ENCODE results near the gene ADGRE1. TPM values are rescaled to one million over a fixed set of nuclear protein-coding genes. Genes with fewer than 3 reads are reported as not detected.
A peak's percentile ranks its signal among the peaks of the same experiment; 100 is the strongest.

ADGRE1 gene, protein sequence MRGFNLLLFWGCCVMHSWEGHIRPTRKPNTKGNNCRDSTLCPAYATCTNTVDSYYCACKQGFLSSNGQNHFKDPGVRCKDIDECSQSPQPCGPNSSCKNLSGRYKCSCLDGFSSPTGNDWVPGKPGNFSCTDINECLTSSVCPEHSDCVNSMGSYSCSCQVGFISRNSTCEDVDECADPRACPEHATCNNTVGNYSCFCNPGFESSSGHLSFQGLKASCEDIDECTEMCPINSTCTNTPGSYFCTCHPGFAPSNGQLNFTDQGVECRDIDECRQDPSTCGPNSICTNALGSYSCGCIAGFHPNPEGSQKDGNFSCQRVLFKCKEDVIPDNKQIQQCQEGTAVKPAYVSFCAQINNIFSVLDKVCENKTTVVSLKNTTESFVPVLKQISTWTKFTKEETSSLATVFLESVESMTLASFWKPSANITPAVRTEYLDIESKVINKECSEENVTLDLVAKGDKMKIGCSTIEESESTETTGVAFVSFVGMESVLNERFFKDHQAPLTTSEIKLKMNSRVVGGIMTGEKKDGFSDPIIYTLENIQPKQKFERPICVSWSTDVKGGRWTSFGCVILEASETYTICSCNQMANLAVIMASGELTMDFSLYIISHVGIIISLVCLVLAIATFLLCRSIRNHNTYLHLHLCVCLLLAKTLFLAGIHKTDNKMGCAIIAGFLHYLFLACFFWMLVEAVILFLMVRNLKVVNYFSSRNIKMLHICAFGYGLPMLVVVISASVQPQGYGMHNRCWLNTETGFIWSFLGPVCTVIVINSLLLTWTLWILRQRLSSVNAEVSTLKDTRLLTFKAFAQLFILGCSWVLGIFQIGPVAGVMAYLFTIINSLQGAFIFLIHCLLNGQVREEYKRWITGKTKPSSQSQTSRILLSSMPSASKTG
- total RNA-seq: 0.04 TPM
- under 1 TPM in 7 of 8 donors, not detected in 1; 0.05 to 0.28 (median 0.16) TPM for polyA plus RNA-seq (ENCODE audit: insufficient read depth in 1 of 8, insufficient read length in 8 of 8, low replicate concordance in 1 of 8)
- long read RNA-seq, donor 1: 0 reads
- long read RNA-seq, donor 2: 0 reads
- long read RNA-seq, donor 3: 0 reads
- long read RNA-seq, donor 4: 0 reads
- long read RNA-seq, donor 5: 0 reads
- long read RNA-seq, donor 6: 0 reads
- long read RNA-seq, donor 7: 0 reads
- long read RNA-seq, donor 8: 0 reads
- long read RNA-seq, donor 9: 0 reads
- long read RNA-seq, donor 10: 0 reads
- long read RNA-seq, donor 11: 0 reads

DNA sequence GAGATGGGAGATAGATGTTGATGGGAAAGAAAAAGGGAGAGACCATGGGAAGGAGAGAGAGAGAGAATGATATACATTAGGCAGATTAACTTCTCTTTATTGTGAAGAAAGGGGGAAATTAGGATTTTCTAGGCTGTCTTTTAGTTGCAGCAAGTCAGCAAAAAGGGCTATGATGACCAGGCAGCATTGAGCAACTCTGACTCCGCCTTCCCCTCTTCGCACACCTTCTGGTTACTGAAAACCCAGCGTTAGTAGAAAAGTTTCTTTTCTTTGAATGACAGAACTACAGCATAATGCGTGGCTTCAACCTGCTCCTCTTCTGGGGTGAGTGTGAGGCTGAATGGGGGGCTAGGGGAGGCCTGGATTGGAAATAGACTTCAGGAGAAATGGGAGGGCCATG is at the start of gene ADGRE1:
TSS of gene ADGRE1 (plus strand) at position 264 of the 400 bp plus-strand sequence. CDS start at position 294, 30 bp downstream.
- DNase-seq: peak; percentile 37
- Histone ChIP-seq H3K4me1 (ENCODE audit: control insufficient read depth, insufficient read depth, low read length) (no peaks in the 10 kb centered on the region), H3K4me3 (ENCODE audit: low read length) (no peak within 1 kb of the TSS), H3K27ac (ENCODE audit: low read length) (no peak within 1 kb of the TSS), H3K27me3 (ENCODE audit: control insufficient read depth, insufficient read depth, low read length) (no peaks in the 10 kb centered on the region), H3K9me3 (replicated peaks; ENCODE audit: control insufficient read depth, low read depth, low read length) (peaks cover 3% of the 10 kb centered on the region), H3K36me3 (ENCODE audit: control insufficient read depth, insufficient read depth, low read length) (no peaks in the 10 kb centered on the region)
- WGBS (ENCODE audit: insufficient coverage): 70% methylated on average over 3 of the region's 4 CpGs

DNA sequence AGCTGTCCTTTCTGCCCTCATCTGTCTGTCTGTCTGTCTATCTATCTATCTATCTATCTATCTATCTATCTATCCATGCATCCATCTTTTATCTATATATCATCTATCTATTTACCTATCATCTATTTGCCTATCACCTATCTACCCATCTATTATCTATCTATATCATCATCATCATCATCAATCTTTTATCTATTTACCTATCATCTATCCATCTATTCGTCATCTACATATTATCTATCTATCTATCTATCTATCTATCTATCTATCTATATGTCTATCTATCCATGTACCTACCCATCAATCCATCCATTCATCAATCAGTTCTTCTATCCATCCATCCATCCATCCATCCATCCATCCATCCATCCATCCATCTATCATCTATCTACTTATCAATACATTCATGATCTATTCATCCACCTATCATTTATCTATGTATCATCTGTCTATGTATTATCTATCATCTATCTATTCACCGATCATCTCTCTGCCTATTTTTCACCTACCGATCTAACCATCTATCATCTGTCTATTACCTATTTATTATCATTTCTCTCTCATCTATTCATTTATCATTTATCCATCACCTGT is 49.2 kb upstream of the ADGRE1 start:
- Histone ChIP-seq H3K4me1 (ENCODE audit: control insufficient read depth, insufficient read depth, low read length) (no peaks in the 10 kb centered on the region), H3K4me3 (ENCODE audit: low read length) (no peak overlapping the region), H3K27ac (ENCODE audit: low read length) (no peak overlapping the region), H3K27me3 (ENCODE audit: control insufficient read depth, insufficient read depth, low read length) (no peaks in the 10 kb centered on the region), H3K9me3 (replicated peaks; ENCODE audit: control insufficient read depth, low read depth, low read length) (no peaks in the 10 kb centered on the region), H3K36me3 (ENCODE audit: control insufficient read depth, insufficient read depth, low read length) (no peaks in the 10 kb centered on the region)
- no peak for DNase-seq
- WGBS (ENCODE audit: insufficient coverage): 71% methylated on average over 3 of the region's 3 CpGs

DNA sequence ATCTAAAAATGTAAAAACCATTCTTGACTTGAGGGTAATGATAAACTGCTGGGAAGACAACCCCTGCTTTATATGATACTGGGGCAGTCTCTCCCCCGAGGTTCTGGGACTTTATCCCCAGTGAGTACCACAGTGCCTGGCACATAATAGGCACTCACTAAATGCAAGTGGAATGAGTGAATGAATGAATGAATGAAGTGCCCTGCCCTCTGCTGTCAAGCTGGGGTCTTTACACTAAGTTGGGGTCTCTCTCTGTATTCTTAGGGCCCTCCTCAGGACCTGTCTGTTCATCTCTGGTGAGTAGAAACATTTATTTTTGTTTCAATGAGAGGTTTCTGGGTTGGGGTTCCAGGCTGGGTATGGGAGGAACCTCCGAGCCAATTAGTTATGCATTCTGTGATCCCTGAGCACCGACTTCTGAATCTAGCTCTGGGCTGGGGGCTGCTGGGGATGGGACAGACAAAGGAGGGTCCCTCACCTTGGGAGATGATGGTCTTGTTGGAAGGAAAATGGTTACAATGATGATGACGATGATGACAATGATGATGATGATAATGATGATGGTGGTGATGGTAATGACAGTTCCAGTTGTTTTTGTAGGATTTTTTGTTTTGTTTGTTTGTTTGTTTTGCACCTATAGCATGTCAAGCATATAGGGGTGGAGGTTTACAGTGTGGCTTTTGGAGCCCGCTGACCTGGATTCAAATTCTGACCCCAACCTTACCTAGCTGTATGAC is 44.3 kb upstream of the ADGRE1 start:
- Histone ChIP-seq H3K4me1 (ENCODE audit: control insufficient read depth, insufficient read depth, low read length) (no peaks in the 10 kb centered on the region), H3K4me3 (ENCODE audit: low read length) (no peak overlapping the region), H3K27ac (ENCODE audit: low read length) (no peak overlapping the region), H3K9me3 (replicated peaks; ENCODE audit: control insufficient read depth, low read depth, low read length) (no peaks in the 10 kb centered on the region), H3K36me3 (ENCODE audit: control insufficient read depth, insufficient read depth, low read length) (no peaks in the 10 kb centered on the region), H3K27me3 (ENCODE audit: control insufficient read depth, insufficient read depth, low read length) (no peaks in the 10 kb centered on the region)
- WGBS (ENCODE audit: insufficient coverage): 50% methylated on average over 3 of the region's 5 CpGs
- no peak for DNase-seq

DNA sequence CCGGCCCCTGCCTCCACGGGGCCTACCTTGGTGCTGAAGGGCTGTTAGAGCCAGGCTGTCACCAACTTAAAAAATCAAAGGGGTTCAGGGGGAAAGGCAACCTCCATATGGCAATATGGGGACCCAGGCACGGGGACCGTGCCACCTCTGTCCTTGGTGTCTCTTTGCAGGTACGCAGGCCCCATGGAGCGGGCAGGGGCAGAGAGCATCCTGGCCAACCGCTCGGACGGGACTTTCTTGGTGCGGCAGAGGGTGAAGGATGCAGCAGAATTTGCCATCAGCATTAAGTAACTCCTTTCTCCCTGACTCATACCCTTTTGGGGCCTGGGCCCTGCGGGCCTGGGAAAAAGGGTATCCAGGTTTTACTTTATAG is 39.6 kb upstream of the ADGRE1 start:
- Histone ChIP-seq H3K9me3 (replicated peaks; ENCODE audit: control insufficient read depth, low read depth, low read length) (no peaks in the 10 kb centered on the region), H3K27ac (ENCODE audit: low read length) (no peak overlapping the region), H3K4me3 (ENCODE audit: low read length) (no peak overlapping the region), H3K36me3 (ENCODE audit: control insufficient read depth, insufficient read depth, low read length) (no peaks in the 10 kb centered on the region), H3K4me1 (ENCODE audit: control insufficient read depth, insufficient read depth, low read length) (no peaks in the 10 kb centered on the region), H3K27me3 (ENCODE audit: control insufficient read depth, insufficient read depth, low read length) (no peaks in the 10 kb centered on the region)
- DNase-seq: no peak
- WGBS (ENCODE audit: insufficient coverage): 88% methylated on average over 6 of the region's 11 CpGs

DNA sequence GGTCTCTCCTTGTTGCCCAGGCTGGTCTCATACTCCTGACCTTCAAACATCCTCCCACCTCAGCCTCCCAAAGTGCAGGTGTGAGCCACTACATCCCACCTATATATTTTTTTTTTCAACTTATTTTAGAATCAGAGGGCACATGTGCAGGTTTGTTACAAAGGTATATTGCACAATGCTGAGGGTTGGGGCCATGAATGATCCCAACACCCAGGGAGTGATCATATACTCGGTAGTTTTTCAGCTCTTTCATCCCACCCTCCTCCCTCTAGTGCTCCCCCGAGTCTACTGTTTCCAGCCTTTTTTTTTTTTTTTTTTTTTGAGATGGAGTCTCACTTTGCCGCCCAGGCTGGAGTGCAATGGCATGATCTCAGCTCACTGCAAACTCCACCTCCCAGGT is 38.4 kb upstream of the ADGRE1 start:
- H3K9me3 ChIP-seq (replicated peaks; ENCODE audit: control insufficient read depth, low read depth, low read length): no peaks in the 10 kb centered on the region
- H3K4me1 ChIP-seq (ENCODE audit: control insufficient read depth, insufficient read depth, low read length): no peaks in the 10 kb centered on the region
- no peaks in the 10 kb centered on the region for H3K27me3 ChIP-seq (ENCODE audit: control insufficient read depth, insufficient read depth, low read length)
- DNase-seq: no peak
- WGBS (ENCODE audit: insufficient coverage): no CpG with 5 or more reads among the region's 3 CpGs
- no peak overlapping the region for H3K4me3 ChIP-seq (ENCODE audit: low read length)
- H3K27ac ChIP-seq (ENCODE audit: low read length): no peak overlapping the region
- H3K36me3 ChIP-seq (ENCODE audit: control insufficient read depth, insufficient read depth, low read length): no peaks in the 10 kb centered on the region

DNA sequence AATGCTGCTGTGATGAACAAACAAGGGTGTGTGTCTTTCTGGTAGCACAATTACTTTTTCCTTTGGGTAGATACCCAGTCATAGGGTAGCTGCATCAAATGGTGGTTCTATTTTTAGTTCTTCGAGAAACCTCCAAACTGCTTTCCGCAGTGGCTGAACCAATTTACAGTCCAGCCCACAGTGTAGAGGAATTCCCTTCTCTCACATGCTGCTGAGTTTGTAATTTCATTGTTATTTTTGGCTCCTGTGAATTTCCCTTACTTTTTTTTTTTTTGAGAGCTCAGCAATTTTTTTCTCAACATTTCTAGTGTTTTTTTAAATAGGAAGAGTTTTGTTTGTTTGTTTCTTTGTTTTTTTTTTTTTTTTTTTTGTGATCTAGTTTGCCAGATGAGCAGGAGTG is 37.5 kb upstream of the ADGRE1 start:
- no peaks in the 10 kb centered on the region for H3K4me1 ChIP-seq (ENCODE audit: control insufficient read depth, insufficient read depth, low read length)
- WGBS (ENCODE audit: insufficient coverage): no CpG with 5 or more reads among the region's 2 CpGs
- no peak overlapping the region for H3K4me3 ChIP-seq (ENCODE audit: low read length)
- DNase-seq: peak; percentile 72
- no peaks in the 10 kb centered on the region for H3K9me3 ChIP-seq (replicated peaks; ENCODE audit: control insufficient read depth, low read depth, low read length)
- peak overlapping the region; percentile 7 for H3K27ac ChIP-seq (ENCODE audit: low read length)
- H3K36me3 ChIP-seq (ENCODE audit: control insufficient read depth, insufficient read depth, low read length): no peaks in the 10 kb centered on the region
- no peaks in the 10 kb centered on the region for H3K27me3 ChIP-seq (ENCODE audit: control insufficient read depth, insufficient read depth, low read length)

DNA sequence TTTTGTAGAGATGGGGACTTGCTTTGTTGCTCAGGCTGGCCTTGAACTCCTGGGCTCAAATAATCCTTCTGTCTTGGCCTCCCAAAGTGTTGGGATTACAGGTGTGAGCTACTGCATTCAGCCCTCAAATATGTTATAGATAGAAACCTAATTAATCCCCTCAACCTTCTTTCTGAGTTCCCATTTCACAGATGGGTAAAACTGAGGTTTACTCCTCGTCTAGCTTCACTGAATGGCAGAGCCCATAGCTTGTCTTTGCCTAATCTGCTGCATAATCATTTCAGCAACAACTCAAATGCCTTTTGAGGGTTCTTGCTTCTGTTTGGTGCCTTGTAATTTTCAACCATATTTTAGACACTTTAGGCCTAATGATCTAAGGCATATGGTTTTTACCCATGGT is 36.0 kb upstream of the ADGRE1 start:
- no peaks in the 10 kb centered on the region for H3K36me3 ChIP-seq (ENCODE audit: control insufficient read depth, insufficient read depth, low read length)
- no peaks in the 10 kb centered on the region for H3K27me3 ChIP-seq (ENCODE audit: control insufficient read depth, insufficient read depth, low read length)
- WGBS (ENCODE audit: insufficient coverage): no CpG with 5 or more reads among the region's 1 CpG

DNA sequence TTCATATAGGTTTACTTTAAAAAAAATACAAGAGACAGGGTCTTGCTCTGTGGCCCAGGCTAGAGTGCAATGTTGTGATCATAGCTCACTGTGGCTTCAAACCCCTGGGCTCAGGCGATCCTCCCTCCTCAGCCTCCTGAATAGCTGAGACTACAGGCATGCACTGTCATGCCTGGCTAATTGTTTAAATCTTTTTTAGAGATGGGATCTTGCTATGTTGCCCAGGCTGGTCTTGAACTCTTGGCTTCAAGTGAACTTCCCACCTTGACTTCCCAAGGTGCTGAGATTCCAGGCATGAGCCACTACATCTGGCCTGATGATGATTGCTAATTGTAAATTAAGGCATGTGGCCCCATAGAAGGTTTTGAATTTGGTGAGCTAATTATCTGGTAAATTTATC is 35.4 kb upstream of the ADGRE1 start:
- DNase-seq: no peak
- H3K27me3 ChIP-seq (ENCODE audit: control insufficient read depth, insufficient read depth, low read length): no peaks in the 10 kb centered on the region
- H3K4me3 ChIP-seq (ENCODE audit: low read length): no peak overlapping the region
- no peak overlapping the region for H3K27ac ChIP-seq (ENCODE audit: low read length)
- no peaks in the 10 kb centered on the region for H3K9me3 ChIP-seq (replicated peaks; ENCODE audit: control insufficient read depth, low read depth, low read length)
- no CpG with 5 or more reads among the region's 1 CpG for WGBS (ENCODE audit: insufficient coverage)
- no peaks in the 10 kb centered on the region for H3K36me3 ChIP-seq (ENCODE audit: control insufficient read depth, insufficient read depth, low read length)
- H3K4me1 ChIP-seq (ENCODE audit: control insufficient read depth, insufficient read depth, low read length): no peaks in the 10 kb centered on the region

More for the DNA sequence above, 36.0 kb upstream of the ADGRE1 start:
- Histone ChIP-seq H3K4me1 (ENCODE audit: control insufficient read depth, insufficient read depth, low read length) (no peaks in the 10 kb centered on the region), H3K4me3 (ENCODE audit: low read length) (no peak overlapping the region), H3K27ac (ENCODE audit: low read length) (no peak overlapping the region), H3K9me3 (replicated peaks; ENCODE audit: control insufficient read depth, low read depth, low read length) (no peaks in the 10 kb centered on the region)
- DNase-seq: no peak

DNA sequence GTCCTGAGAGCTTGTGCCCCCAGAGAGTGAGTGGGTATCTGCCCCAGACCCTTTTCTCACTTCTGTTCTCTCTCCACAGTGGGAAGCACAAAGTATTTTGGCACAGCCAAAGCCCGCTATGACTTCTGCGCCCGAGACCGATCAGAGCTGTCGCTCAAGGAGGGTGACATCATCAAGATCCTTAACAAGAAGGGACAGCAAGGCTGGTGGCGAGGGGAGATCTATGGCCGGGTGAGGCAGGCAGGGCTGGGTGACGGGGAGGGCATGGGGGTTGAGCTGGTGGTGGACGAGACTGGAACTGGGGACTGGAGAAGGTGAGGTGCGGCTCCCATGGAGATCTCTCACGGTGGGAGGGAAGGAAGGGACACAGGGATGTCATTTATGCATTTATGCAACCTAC is 33.5 kb upstream of the ADGRE1 start:
- Histone ChIP-seq H3K27ac (ENCODE audit: low read length) (no peak overlapping the region), H3K4me1 (ENCODE audit: control insufficient read depth, insufficient read depth, low read length) (no peaks in the 10 kb centered on the region), H3K36me3 (ENCODE audit: control insufficient read depth, insufficient read depth, low read length) (no peaks in the 10 kb centered on the region), H3K9me3 (replicated peaks; ENCODE audit: control insufficient read depth, low read depth, low read length) (no peaks in the 10 kb centered on the region), H3K27me3 (ENCODE audit: control insufficient read depth, insufficient read depth, low read length) (no peaks in the 10 kb centered on the region), H3K4me3 (ENCODE audit: low read length) (no peak overlapping the region)
- 83% methylated on average over 9 of the region's 11 CpGs for WGBS (ENCODE audit: insufficient coverage)
- no peak for DNase-seq
